ENCODE measurements around the gene LHX3.
"Not testable (repeated sequence)": the region's sequence is repeated elsewhere in the genome, so short reads cannot be mapped to it uniquely, and the experiment has no call there.

LHX3 gene

GRCh38 chr9:136241542-136241941 lies 36.6 kb upstream of the LHX3 start:
- no peak for DNase-seq

DNA sequence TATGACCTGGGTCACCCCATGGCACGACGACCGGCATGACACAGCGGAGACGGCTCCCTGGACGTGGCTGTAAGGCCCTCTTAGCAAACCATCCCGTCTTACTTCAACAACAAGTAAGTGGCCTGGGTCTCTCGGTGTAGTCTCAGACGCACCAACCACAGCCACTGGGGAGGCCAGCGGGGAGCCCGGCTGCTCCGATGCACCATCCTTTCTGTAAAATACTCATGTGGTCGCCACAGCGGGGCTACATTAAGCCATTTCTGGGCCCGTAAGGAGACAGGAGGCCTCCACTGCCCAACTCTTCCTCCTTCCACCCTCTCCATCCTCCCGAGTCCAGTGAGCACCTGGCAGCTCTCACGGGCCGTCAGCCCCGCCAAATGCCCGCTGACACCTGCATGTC lies 36.0 kb upstream of the LHX3 start:
- no peak for DNase-seq

DNA sequence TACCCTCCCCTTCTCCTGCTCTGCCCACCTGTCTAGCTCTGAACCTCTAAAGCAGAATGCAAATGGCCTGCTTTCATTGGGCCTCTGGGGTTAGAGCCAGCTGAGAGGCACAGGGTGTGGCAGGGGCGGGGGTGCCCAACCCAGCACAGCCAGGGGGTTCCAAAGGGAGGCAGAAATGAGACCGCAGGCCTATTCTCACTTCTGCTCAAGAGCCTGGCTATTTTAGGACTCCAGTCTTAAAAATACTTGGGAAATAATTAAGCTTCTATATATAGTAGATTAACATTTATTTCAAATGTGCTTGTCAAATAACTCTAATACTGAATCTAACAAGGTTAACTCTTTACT lies 35.0 kb upstream of the LHX3 start:
- no peak for DNase-seq

DNA sequence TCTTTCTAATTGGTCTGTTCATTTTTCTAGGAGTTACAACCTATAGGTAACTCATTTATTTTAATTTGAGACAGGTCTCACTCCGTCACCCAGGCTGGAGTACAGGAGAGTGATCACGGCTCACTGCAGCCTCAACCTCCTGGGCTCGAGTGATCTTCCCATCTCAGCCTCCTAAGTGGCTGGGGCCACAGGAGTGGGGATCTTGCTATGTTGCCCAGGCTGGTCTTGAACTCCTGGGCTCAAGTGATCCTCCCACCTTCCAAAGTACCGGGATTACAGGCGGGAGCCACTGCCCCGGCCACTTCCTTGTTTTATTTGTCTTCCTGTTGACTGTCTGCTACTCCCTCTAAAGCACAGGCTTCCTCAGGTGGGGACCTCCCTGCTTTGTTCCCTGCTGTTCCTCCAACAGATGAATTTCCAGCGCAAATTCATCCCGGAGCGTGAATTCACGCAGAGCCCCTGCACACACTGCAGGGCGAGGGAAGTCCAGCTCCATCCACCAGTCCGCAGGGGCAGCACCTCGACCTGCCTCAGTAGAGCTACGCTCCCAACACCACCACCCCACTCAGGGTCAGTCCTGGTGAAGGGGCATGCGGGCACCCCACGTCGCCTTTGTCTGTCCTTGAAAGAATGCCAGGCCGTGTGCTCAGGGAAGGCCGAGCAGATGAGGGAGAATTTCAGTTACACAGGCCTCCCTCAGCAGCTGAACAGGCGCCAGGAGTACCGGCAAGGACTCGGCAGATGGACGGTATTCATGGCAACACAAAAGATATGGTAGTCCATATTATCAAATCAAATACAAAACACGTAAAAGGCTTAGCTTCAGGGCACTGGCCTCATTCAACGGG lies 34.4 kb upstream of the LHX3 start:
- no peak for DNase-seq

DNA sequence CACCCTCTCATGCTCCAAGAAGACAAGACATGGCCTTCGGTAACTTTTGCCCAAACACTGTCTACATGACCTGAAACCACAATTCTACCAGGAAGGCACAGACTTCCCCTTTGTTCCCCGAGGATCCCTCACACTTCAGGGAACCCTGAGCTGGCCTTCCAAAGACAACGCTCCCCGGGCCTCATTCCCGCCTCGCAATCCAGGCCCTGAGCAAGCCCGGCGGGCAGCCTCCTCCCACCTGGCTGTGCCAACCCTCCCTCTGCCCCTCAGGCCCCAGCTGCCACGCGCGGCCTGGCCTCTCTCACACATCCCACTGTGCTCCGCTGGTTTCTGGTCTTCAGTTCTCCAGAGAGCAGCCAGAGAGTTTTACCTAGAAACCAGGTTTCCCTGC lies 33.4 kb upstream of the LHX3 start:
- DNase-seq, result no peak

DNA sequence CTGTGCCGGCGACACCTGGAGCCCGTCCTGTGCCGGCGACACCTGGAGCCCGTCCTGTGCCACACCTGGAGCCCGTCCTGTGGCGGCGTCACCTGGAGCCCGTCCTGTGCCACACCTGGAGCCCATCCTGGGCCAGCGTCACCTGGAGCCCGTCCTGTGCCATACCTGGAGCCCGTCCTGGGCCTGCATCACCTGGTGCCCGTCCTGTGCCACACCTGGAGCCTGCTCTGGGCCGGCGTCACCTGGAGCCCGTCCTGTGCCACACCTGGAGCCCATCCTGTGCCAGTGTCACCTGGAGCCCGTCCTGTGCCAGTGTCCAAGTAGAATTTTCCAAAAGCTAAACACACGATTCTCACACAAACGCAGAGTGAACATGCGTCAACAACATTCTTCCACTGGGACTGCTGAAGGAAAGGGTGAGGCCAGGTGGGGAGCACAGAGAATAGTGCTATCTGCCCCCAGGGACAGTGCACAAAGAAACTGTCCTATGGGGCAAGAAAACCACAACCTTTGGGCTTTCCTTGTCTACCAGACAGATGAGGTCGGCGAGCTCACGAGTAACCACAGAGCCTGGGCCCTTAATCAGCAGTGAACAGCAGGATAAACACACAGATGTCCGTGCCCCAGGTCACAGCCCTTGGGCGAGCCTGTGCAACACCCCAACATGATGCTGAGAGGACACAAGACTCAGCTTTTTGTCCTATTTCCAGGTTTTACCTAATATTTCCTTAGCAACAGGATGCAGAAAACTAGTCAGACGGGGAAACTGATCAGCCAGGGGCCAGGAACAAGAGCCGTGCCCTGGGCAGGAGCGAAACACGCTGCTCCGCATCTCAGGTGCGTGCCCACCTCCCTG lies 32.8 kb upstream of the LHX3 start:
- no peak for DNase-seq

DNA sequence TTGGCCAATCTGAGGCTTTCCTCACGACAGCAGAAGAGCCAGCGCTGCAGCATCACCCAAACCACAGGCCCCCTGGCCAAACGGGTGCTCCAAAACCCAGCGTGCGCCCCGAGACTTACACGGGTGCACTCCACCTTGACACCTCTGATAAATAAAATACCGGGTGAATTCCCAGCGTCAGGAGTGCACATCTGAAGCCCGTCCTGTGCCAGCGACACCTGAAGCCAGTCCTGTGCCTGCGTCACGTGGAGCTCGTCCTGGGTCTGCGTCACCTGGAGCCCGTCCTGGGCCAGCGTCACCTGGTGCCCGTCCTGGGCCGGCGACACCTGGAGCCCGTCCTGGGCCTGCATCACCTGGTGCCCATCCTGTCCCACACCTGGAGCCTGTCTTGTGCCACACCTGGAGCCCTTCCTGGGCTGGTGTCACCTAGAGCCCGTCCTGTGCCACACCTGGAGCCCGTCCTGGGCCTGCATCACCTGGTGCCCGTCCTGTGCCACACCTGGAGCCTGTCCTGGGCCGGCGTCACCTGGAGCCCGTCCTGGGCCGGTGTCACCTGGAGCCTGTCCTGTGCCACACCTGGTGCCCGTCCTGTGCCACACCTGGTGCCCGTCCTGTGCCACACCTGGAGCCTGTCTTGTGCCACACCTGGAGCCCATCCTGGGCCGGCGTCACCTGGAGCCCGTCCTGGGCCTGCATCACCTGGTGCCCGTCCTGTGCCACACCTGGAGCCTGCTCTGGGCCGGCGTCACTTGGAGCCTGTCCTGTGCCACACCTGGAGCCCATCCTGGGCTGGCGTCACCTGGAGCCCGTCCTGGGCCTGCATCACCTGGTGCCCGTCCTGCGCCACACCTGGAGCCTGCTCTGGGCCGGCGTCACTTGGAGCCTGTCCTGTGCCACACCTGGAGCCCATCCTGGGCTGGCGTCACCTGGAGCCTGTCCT lies 31.8 kb upstream of the LHX3 start:
- not testable (repeated sequence) for DNase-seq

DNA sequence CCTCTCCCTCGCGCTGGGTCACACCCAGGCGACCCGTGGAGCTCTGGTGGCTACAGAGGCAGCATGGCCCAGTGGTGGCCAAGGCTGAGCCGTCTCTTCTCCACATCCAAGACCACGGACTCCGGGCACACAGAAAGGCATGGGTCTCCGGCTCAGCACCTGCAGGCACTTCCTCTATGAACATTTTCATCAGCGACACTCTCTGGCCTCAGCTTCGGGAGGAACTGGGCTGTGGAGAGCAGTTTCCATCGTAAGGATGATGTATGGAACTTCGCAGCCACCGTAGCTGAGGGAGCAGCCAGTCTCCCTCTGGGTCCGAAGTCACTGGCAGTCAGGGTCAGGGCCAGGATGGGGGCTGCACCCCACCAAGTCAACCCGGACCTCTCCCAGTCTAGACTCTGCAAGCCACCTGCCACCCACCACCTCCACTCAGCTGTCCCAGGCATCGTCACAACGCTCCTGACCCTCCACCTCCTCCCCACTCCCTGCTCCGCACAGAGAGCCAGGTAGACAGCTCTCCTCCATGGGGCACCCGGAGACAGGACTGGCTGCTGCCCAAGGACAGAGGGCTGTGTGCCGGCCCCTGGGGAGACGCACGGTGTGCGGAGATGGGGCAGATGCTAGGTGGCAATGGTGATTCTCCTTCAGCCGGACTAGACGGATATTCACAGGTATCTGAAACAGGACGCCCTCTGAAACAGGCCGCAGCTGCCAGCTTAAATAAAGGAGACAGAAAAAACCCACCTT lies 31.0 kb upstream of the LHX3 start:
- no peak for DNase-seq

DNA sequence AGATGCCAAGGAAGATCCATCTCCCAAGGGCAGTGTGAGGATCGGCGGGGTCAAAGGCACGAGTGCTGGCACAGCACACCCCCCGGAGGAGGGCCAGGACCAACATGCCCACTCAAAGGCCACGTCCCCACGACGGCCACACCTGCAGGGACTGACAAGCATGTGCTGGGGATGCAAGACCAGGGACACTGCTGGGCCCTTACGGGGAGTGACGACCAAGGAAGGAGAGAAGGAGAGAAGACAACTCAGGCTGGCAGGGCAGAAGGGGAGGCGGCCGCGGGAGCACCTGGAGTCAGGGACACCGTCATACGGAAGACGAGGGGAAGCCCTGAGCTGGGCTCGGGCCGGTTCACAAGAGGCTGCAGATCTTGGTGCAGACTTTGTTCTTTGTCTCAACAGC lies 30.2 kb upstream of the LHX3 start:
- no peak for DNase-seq

DNA sequence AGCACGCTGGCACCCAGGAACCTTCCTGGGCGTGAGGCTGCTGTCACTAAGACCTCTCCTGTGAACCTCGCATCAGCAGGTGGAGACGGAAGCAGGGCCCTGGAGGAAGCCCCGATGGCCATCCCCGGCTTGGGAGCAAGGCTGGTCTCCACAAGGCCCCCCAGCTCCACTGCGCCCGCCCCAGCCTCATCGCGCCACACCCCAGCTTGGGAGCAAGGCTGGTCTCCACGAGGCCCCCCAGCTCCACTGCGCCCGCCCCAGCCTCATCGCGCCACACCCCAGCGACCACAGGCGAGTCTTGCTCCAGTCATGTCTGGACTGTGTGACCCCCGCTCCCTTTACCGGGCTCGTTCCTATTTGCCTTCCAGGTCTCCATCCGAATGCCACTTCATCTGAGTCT lies 29.7 kb upstream of the LHX3 start:
- DNase-seq, result no peak

DNA sequence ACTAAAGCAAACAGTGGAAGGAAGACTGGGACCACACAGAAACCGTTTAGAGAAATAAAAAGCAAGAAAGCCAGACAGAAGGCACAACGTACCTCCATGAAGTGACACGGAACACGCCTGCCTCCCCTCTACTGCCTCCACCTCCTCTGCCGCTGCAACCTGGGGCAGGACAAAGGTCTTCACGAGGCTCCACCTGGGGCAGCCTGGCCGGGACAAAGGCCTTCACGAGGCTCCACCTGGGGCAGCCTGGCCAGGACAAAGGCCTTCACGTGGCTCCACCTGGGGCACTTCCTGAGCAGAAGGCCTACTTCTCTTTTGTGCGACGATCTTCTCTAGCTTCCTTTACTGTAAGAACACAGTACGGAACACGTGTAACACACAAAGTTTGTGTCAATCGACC lies 28.9 kb upstream of the LHX3 start:
- DNase-seq, result no peak

GRCh38 chr9:136233411-136233810 lies 28.5 kb upstream of the LHX3 start:
- DNase-seq, result no peak

- DNase-seq, result no peak
Observed at GRCh38 chr9:136232969-136233368, 28.0 kb upstream of the LHX3 start.

DNA sequence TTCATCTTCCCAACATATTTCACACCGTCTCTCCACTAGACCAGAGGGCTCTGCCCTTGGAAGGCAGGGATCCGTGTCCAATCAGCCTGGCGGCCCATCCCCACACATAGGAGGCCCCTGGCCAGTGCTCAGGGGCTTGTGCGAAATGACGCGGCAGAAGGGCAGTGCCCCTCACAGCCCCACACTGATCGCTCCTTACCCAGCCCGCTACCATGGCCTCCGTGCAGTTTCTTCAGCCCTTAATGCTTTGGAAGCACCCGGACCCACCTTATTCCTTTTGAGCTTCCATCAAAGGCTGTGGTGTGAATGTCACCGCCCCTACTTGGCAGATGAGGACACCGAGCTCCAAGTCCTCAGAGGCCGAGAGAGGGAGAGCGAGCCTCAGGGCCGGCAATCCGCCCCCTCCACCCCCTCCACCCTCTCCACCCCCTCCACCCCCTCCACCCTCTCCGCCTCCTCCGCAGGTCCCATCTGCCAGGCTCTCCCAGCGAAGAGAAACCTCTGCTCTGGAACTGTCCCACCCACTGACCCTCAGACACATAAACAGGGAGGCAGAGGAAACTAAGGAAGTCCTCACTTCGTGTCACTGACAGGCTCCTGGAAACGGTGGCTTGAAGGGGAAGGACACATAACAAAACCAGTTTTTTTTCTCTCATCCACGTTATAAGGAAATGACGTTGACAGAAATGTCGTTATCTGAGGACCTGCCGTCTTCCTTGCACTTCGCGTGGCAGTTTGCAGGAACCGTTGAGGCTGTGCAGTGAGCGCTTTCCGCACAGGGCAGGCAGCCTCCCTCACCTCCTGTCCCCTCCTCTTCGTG lies 26.8 kb upstream of the LHX3 start:
- no peak for DNase-seq

DNA sequence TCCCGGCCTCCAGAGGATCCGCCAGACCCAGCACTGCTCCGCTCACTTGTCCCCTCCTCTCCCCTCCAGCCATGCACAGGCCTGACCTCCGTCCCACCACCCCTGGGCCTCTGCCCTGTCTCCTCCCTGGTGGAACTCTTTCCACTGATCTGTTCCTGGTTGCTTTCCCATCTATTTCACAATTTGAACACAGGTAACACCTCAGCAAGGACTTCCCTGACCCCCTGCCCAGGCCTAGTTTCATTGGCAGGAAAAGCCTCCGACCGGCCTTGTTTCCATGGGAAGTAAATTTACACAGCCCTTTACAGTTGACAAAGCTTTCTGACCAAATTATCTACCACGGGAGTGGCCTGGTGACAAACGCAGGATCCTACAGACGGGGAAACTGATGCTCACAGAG lies 25.8 kb upstream of the LHX3 start:
- DNase-seq, result no peak

DNA sequence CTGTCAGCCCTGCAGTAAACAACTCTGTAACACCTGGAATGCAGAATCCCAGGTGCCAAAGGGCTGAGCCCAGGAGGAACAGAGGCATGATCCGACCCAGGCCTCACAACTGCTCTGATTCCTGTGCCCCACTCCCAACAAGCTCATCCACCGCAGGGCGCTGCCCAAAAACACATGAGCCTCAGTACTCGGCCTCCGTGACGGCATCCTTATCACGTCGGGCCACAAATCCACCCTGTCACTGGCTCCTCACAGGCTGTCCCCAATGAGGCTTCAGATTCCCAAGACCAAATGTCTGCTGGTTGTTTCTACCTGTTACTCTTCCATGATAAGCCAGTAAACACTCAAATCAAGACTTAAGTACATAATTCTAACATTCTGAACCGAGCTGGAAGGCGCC lies 25.4 kb upstream of the LHX3 start:
- DNase-seq, result no peak

DNA sequence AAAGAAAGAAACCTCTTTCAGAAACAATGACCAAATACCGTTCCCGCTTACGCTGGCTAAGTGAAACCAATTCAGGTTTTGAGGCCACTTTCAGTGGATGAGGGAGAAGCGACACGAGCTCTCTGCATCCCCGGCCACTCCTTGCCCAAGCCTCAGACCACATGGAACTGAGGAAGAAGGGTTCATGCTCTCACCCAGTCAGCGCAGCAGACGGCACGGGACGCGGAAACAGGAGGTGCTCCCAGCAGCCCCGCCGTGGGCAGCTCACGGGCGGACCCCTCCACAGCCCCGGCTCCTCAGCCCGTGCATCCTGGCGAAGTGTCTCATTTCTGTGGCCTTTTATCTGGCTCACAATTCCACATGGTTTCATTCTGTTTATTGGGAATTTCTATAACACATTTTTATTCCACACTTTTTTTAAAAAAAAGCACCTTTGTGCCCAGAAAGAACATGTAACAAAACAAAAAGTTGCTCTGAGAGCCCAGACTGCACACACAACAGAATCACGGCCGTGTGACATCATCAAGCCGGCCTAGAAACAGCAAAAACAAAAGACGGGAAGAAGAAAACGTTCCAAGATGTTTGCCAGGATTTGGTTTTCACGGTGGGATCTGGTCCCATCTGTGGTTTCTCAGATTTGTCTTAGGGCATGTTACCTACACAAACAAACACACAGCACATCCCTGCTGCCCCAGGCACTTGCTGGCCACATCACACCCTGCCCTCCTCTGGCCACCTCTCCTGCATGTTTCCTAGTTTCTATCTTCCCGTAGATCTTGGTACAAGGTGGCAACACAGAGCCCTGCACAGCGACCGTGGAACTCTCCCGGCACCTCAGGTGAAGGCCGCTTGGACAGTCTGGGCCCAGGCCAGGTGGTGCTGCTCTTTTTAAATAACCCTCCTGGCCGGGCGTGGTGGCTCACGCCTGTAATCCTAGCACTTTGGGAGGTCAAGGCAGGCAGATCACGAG lies 24.5 kb upstream of the LHX3 start:
- no peak for DNase-seq

DNA sequence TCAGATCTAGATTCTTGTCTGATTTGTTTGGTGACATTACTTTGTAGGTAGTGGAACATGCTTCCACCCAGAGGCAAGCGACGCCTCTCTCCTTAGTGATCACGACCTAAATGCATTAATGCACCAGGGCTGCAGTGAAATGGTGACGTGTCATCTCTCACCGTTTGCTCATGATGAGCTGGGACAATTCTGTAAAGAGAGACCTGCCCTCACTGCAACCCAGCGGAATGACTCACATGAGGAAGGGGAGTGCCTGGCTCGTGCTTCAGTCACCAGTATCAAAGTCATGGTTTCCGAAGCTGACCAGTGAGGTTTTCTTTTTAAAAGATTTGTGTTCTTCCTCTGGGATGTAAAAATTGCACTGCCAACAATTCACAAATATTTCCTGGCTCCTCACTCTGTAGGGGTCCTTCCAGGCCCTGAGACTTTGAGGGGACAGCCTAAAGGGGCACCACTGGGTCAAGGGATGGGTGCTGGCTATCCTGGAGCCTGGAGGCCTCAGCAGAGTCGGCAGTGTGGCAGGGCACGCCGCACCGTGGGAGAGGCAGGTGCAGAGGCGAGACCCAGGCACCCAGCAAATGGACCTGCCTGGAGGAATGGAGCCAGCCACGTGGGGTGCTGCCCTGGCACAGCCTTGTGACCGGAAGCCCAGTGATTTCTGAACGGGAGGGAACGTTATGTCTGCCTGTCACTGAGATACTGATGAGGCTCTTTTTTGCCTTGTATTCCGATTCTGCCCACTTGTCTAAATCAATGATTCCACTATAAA lies 23.4 kb upstream of the LHX3 start:
- DNase-seq, result no peak

- no peak for DNase-seq
Observed at GRCh38 chr9:136226680-136227407, 21.9 kb upstream of the LHX3 start.

All from activated gamma-delta T cell (primary cell).